Left ventricle myocardium superior (tissue), 1 donor: ENCODE data around the gene CMIP. TPM values are rescaled to one million over a fixed set of nuclear protein-coding genes. Genes with fewer than 3 reads are reported as not detected.
A peak's percentile ranks its signal among the peaks of the same experiment; 100 is the strongest.

Source experiments
- ATAC-seq: fragments of 200-7000 bp; cut with Tn5 transposase; one replicate; pipeline ENCODE4 v1.9.1; 2020; ENCODE audit warnings: mild to moderate bottlenecking, moderate library complexity
- DNase-seq: peaks from one replicate; pipeline ENCODE4 v3.0.0-alpha.2; 2020
- intact Hi-C: fragments of 100-400 bp; cut with micrococcal nuclease; formaldehyde crosslinking; loops from one replicate; pipeline ENCODE4 v1.11.0; 2022
- total RNA-seq: library from RNA; stranded (reverse); fragmentation: NEBNext Ultra II Directional; extraction: Animal tissue kit (Norgen Biotek cat#: 25700); gene quantifications from one replicate; pipeline ENCODE4 v1.2.1, GENCODE V29; 2021
- donor health status: DM: no; HTN: yes; CAD: no; lungs with severe emphysema.

CMIP gene
- total RNA-seq, 1 donor from 2014 or later, result 9.7 TPM

DNA sequence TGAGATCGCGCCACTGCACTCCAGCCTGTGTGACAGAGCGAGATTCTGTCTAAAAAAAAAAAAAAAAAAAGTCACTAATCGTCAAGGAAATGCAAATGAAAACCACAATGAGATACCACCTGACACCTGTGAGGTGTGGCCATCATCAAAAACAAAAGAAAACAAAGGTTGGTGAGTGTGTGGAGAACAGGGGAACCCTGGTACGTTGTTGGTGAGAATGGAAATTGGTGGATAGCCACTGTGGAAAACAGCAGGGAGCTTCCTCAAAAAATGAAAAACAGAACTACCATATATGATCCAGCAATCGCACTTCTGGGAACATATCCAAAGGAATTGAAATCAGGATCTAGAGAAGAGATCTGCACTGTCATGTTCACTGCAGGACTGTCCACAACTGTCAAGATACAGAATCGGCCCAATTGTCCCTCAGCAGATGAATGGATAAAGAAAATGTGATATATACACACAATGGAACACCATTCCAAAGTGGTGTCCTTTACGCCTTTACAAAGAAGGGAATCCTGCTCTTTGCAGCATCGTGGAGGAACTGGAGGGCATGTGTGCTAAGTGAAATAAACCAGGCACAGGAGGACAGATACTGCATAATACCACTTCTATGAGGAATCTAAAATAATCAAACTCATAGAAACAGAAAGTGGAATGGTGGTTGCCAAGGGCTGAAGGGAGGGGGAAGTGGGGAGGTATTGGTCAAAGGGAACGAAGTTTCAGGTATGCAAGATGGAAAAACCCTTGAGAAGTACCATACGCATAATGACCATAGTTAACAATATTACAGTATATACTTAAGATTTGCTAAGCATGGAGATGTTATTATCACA, 271.0 kb downstream of the CMIP start:
- ATAC-seq (no peak), DNase-seq (no peak)
- intact Hi-C loops, result no loop called here

DNA sequence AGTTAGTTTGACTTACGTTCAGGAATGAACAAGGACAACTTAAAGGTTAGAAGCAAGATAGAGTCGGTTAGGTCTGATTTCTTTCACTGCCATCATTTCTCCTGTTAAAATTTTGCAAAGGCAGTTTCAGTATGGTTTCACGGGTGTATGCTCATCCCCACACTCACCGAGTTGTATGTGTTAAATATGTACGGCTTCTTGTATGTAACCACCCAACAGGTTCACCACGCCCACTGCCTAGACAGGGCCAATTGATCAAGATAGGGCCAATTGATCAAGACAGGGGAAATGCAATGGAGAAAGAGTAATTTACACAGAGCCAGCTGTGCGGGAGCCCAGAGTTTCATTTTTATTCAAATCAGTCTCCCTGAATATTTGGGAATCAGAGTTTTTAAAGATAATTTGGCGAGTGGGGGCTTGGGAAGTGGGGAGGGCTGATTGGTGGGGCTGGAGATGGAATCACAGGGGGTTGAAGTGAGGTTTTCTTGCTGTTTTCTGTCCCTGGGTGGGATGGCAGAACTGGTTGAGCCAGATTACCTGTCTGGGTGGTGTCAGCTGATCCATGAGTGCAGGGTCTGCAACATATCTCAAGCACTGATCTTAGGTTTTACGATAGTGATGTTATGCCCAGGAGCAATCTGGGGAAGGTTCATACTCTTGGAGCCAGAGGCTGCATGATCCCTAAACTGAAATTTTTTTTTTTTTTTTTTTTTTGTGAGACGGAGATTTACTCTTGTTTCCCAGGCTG, 272.0 kb downstream of the CMIP start:
- DNase-seq, result no peak
- intact Hi-C loops, result no loop called here
- no peak for ATAC-seq

DNA sequence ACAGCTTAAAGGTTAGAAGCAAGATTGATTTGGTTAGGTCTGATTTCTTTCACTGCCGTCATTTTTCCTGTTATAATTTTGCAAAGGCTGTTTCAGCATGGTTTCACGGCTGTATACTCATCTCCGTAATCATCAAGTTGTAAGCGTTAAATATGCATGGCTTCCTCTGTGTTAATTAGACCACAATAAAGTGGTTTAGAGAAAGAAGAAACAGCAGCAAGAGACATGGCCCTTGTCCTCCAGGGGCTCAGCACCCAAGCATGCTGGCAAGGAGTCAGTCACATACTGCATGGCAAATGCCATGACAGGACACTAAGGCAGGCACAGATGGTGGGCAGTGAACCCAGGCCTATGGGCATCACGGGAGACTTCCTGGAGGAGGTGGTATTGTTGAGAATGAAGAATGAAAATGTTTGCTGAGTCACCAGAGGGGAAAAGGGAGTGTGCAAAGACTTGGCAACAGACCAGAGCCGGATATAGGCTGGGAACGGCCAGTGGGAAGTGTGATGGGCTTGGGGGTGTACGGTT, 273.1 kb downstream of the CMIP start:
- DNase-seq (no peak), ATAC-seq (no peak)
- intact Hi-C loops, result no loop called here

DNA sequence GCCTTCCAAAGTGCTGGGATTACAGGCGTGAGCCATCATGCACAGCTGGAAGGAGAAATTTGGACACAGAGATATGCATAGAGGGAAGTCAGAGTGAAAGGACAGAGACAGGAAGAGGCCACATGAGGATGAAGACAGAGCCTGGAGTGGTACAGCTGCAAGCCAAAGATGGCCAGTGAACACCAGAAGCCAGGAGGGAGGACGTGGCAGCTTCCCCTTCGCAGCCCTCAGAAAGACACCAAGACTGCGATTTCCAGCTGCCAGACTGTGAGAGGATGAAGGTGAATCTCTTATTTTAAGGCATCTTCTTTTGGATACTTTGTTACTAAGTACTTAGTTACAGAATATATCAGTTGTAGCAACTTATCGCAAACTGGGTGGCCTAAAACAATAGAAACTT, 274.0 kb downstream of the CMIP start:
- ATAC-seq (no peak), DNase-seq (no peak)
- intact Hi-C loops, result no loop called here

- DNase-seq (no peak), ATAC-seq (no peak)
- intact Hi-C loops, result loop anchor here (10.0 kb wide), 3 partner anchors 95 to 355 kb away; no protein-coding TSS in a partner anchor
These were observed 275.4 kb downstream of the CMIP start for GRCh38 chr16:81719993-81720392.

DNA sequence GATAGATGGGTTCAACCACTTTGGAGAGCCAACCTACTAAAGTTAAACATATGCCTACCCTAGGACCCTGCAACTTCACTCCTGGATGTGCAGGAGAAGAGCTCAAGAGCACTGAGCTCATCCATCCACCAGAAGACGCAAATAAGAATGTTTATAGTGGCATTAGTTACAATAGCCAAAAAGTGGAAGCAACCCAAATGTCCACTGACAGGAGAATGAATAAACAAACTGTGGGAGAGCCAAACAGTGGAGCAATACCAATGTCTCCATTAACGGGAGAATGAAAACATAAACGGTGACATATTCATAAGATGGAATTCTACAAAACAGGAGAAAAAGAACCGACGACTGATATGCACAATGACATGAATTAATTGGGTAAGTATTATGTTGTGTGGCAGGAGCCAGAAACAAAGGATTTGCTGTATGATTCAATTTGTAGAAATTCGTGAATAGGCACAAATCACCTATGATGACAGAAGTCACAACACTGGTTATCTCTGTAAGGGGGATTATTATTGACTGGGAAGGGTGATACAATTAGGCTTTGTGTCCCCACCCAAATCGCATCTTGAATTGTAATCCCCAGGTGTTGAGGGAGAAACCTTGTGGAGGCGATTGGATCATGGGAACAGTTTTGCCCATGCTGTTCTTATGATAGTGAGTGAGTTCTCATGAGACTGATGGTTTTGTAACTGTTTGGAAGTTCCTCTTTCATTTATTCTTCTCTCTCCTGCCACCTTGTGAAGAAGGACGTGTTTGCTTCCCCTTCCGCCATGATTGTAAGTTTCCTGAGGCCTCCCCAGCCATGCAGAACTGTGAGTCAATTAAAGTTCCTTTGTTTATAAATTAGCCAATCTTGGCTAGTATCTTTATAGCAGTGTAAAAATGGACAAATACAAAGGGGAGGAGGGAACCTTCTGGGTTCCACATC, 276.6 kb downstream of the CMIP start:
- intact Hi-C loops, result loop anchor here (10.0 kb wide), 3 partner anchors 96 to 356 kb away; no protein-coding TSS in a partner anchor
- ATAC-seq (no peak), DNase-seq (no peak)

DNA sequence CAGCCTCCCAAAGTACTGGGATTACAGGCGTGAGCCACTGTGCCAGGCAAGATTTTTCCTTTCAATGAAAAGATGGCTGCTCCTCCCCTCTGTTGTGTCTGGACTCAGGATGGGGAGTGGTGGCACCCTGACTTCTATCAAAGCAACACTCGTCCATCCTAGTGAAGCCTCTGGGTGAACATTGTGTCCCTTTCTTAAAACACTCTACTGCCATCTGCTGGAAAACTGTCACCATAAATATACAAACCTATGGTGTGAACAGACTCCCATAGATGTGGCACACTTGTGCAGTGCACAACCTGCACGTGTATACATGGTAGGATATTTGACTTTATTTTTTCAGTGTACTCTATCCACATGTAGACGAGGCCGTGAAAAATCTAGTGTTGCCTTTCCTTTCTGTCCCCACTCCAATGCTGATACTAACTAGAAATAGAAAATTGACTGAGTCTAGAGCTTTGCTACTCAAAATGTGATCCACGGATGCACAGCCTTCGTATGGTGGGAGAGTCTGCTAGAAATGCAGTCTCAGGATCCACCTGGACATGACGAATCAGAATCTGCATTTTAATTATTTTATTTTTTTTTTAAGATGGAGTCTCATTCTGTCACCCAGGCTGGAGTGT, 278.6 kb downstream of the CMIP start:
- ATAC-seq (peak; percentile 95), DNase-seq (no peak)
- intact Hi-C loops, result loop anchor here (10.0 kb wide), 3 partner anchors 98 to 358 kb away; no protein-coding TSS in a partner anchor

DNA sequence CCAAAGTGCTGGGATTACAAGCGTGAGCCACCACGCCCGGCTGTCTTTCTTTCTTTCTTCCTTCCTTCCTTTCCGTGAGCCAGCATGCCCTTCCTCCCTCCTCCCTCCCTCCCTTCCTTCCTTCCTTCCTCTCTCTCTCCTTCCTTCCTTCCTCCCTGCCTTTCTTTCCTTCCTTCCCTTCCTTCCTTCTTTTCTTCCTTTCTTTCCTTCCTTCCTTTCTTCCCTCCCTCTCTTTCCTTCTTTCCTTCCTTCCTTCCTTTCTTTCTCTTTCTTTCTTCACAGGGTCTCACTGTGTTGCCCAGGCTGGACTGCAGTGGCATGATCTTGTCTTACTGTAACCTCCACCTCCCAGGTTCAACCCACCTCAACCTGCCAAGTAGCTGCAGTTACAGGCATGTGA, 283.8 kb downstream of the CMIP start:
- intact Hi-C loops, result loop anchor here (10.0 kb wide), 3 partner anchors 104 to 364 kb away; no protein-coding TSS in a partner anchor

GRCh38 chr16:81729451-81729850, 284.8 kb downstream of the CMIP start:
- intact Hi-C loops, result loop anchor here (10.0 kb wide), 3 partner anchors 105 to 365 kb away; no protein-coding TSS in a partner anchor
- DNase-seq (no peak), ATAC-seq (no peak)

More for the DNA sequence above, 283.8 kb downstream of the CMIP start:
- ATAC-seq (no peak), DNase-seq (no peak)

DNA sequence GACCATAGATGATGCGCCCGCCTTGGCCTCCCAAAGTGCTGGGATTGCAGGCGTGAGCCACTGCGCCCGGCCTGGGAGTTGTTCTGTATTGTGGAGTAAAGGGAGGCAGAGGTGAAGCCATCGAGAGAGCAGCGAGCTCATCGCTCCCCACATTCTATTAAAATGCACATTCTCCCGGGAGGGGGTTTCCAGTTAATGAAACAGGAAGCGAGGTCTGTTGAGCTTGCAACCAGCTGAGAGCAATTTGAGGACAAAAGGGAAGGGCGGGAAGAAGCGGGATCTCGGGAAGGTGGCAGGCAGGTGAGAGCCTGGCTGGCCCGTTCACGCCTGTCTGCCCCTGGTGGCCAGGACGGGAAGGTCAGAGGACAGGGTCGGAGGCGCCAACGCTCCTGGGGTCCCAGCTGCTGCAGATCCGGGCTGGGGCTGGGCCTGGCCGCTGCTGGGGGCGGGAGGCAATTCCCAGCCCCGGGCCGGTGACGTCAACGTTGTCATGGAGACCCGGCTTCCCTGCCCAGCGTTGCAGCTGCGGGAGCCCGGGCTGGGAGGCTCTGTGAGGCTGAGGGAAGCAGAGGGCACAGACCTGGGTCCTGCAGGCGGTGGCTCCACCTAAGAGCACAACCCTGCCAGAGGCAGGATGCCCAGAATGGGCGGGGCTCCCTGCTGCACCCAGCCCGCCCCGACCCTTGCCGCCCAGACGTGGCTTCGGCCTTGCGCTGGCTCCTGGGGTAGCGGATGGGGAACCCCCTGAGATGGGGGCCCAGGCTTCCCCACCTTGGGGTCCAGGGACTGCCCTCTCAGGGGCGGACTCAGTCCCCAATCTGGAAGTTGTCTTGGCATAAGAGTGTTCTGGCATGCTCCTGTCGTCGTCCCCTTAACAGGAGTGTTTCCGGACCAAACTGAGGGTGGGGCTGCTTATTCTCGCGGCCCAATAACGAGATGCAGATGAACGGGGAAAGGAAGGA, 285.8 kb downstream of the CMIP start:
- DNase-seq (peak; percentile 91), ATAC-seq (peak; percentile 96)
- intact Hi-C loops, result no loop called here

- no peak for ATAC-seq
These were observed 287.0 kb downstream of the CMIP start for GRCh38 chr16:81731649-81732048.

GRCh38 chr16:81732699-81733098, 288.1 kb downstream of the CMIP start:
- intact Hi-C loops, result no loop called here
- DNase-seq, result no peak
- no peak for ATAC-seq

More at GRCh38 chr16:81731649-81732048, 287.0 kb downstream of the CMIP start:
- no peak for DNase-seq
- intact Hi-C loops, result no loop called here

GRCh38 chr16:81733295-81733694, 288.7 kb downstream of the CMIP start:
- intact Hi-C loops, result no loop called here
- DNase-seq, result no peak
- no peak for ATAC-seq

DNA sequence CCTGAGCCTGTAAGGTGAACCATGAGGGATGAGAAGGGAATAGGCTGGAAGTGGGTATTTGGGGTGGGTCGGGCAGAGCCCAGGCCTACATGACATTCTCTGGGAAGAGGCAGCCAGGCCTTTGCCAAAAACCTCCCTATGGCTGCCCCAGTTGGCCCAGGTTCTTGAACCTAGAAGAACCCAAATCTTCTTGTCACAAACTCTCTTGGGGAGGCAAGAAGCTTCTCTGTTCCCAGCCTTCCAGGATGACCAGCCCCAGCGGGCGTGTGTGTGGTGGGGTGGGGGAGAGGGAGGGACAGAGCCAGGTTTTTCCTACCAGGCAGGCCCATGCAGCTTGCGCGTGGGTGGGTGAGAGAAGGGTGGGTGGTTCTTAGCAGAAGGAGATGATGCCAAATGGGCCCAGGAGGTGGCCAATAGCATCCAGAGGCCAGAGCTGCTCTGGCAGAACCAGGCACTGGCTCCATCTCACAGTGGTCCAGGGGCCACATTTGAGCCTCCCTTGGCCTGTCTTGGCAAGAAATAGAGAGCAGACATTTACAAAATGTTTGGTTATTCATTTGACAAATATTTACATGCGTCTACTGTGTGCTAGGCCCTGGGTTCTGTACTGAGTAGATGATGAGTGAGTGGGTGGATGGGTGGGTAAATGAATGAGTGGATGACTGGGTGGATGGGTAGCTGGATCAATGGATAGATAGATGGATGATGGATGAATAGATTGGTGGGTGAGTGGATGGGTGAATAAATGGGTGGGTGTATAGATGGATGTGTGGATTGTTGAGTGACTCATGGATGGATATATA, 290.2 kb downstream of the CMIP start:
- DNase-seq (no peak), ATAC-seq (no peak)
- intact Hi-C loops, result no loop called here

GRCh38 chr16:81737885-81738536, 293.4 kb downstream of the CMIP start:
- DNase-seq (peak; percentile 75), ATAC-seq (peak; percentile 96)
- intact Hi-C loops, result no loop called here
